PC-9 (cell line): ENCODE data around the gene ACTR8. TPM values are rescaled to one million over a fixed set of nuclear protein-coding genes. Genes with fewer than 3 reads are reported as not detected.

Experiments
- BruUV-seq: library from RNA; stranded (reverse); fragments of 400-500 nt; replicated peaks from 2 replicates; lab custom pipeline; 2021; lab: Mats Ljungman, UMichigan
- CTCF ChIA-PET: fragments of 300-600 bp; sonication (Branson Sonifier 250); formaldehyde crosslinking; loops from one replicate; lab custom pipeline; 2022; ENCODE audit warnings: antibody characterized with exemption; lab: Charles Lee
- POLR2A ChIA-PET: fragments of 300-600 bp; sonication (Branson Sonifier 250); formaldehyde crosslinking; loops from one replicate; lab custom pipeline; 2022; ENCODE audit warnings: antibody characterized with exemption; ENCODE audit not compliant: unreplicated experiment; lab: Charles Lee
- DNase-seq, 2 experiments: peaks; one replicate each; pipeline versions ENCODE4 v3.0.0 to v3.0.0-alpha.2; 2015 to 2022; ENCODE audit warnings: mixed read lengths in 1 of 2
- H2AFZ ChIP-seq: fragments of 200-600 bp; sonication (generic); 2 replicates; pipeline ENCODE4 v1.8.1; 2017; ENCODE audit warnings: antibody characterized with exemption
- H3F3A ChIP-seq: fragments of 200-600 bp; sonication (generic); 2 replicates; pipeline ENCODE4 v1.8.1; 2017; ENCODE audit warnings: antibody characterized with exemption, mild to moderate bottlenecking, low read depth; ENCODE audit not compliant: insufficient read depth
- H3K27ac ChIP-seq: fragments of 200-600 bp; sonication (generic); 2 replicates; pipeline ENCODE4 v1.6.1; 2016; ENCODE audit warnings: mixed run types
- H3K27me3 ChIP-seq: fragments of 200-600 bp; sonication (generic); 2 replicates; pipeline ENCODE4 v1.6.1; 2016; ENCODE audit warnings: low read depth, mixed run types; ENCODE audit not compliant: insufficient read depth
- H3K36me3 ChIP-seq: fragments of 200-600 bp; sonication (generic); 2 replicates; pipeline ENCODE4 v1.6.1; 2016; ENCODE audit warnings: low read depth, mixed run types
- H3K4me1 ChIP-seq: fragments of 200-600 bp; sonication (generic); replicated peaks from 2 replicates; pipeline ENCODE4 v1.6.1; 2016; ENCODE audit warnings: mixed run types; ENCODE audit not compliant: insufficient read depth
- H3K4me2 ChIP-seq: fragments of 200-600 bp; sonication (generic); 2 replicates; pipeline ENCODE4 v1.6.1; 2017; ENCODE audit warnings: mixed run types
- H3K4me3 ChIP-seq: fragments of 200-600 bp; sonication (generic); 2 replicates; pipeline ENCODE4 v1.6.1; 2016; ENCODE audit warnings: mixed run types
- H3K79me2 ChIP-seq: fragments of 200-600 bp; sonication (generic); 2 replicates; pipeline ENCODE4 v1.6.1; 2017; ENCODE audit warnings: low read depth, mixed run types
- H3K9me2 ChIP-seq: fragments of 200-600 bp; sonication (generic); 2 replicates; pipeline ENCODE4 v1.8.1; 2017; ENCODE audit warnings: mild to moderate bottlenecking; ENCODE audit not compliant: insufficient read depth
- H3K9me3 ChIP-seq: fragments of 200-600 bp; sonication (generic); 2 replicates; pipeline ENCODE4 v1.8.1; 2016; ENCODE audit warnings: low read depth; ENCODE audit not compliant: insufficient read depth
- H4K20me1 ChIP-seq: fragments of 200-600 bp; sonication (generic); 2 replicates; pipeline ENCODE4 v1.8.1; 2017; ENCODE audit not compliant: insufficient read depth
- EZH2 ChIP-seq: fragments of 200-600 bp; sonication (generic); IDR thresholded peaks from 2 replicates; pipeline ENCODE4 v1.8.0; 2017; ENCODE audit warnings: antibody characterized with exemption, low read depth
- intact Hi-C: fragments of 100-400 bp; cut with micrococcal nuclease; formaldehyde crosslinking; loops from one replicate; pipeline ENCODE4 v1.10.0; 2022; ENCODE audit not compliant: unreplicated experiment
- total RNA-seq: library from RNA; stranded (reverse); gene quantifications from 2 replicates; pipeline ENCODE4 v1.2.3, GENCODE V29; 2021
- TF ChIP-seq, protein P1 (sequence below): fragments of 200-600 bp; sonication (generic); conservative IDR thresholded peaks from 2 replicates; pipeline ENCODE4 v1.6.1; 2017; ENCODE audit warnings: mixed run types, antibody characterized with exemption, mild to moderate bottlenecking, moderate library complexity

Gene ACTR8
- total RNA-seq, 1 experiment from 2014 or later, result 25.5 TPM

DNA sequence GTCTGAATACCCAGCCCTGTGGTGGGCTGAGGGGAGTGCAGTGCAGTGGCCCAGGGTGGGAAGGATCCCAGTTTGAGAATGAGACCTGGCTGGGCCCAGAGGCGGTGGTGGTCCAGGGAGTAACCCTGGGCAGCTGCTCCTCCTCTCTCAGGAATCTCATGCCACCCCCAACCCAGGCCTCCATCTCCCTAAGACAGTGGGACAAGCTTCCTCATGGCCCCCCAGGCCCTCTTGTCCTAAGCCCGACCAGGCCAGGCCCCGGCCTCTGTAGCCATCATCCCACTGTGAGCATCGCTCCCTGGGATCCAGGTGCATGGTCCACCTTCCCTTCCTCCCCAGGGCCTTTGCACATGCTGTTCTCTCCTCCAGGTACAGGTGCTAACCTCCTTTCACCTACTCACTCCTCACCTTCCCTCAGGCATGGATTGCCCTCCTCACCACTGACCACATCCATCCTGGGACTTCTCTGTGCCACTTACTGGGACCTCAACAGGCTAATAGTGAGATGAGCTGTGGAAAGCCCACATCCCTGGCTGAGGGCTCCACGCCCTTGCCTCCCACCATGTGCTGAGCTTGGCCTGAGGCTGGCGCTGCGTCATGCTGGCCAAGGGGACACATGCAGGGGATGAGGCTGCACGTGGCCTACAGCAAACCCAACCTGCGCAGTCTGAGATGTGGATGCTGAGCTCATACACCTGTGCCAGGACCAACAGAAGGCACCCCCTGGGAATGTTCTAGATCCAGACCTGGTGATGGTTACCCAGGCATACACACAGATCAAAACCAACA, 45.7 kb downstream of the ACTR8 start:
- no TSS peak for BruUV-seq
- no peaks in the 10 kb centered on the region for H3K9me3 ChIP-seq
- no peaks in the 10 kb centered on the region for H3K4me1 ChIP-seq
- H2AFZ ChIP-seq, result no peak overlapping the region
- DNase-seq, result no peak
- TF ChIP-seq, protein P1, sequence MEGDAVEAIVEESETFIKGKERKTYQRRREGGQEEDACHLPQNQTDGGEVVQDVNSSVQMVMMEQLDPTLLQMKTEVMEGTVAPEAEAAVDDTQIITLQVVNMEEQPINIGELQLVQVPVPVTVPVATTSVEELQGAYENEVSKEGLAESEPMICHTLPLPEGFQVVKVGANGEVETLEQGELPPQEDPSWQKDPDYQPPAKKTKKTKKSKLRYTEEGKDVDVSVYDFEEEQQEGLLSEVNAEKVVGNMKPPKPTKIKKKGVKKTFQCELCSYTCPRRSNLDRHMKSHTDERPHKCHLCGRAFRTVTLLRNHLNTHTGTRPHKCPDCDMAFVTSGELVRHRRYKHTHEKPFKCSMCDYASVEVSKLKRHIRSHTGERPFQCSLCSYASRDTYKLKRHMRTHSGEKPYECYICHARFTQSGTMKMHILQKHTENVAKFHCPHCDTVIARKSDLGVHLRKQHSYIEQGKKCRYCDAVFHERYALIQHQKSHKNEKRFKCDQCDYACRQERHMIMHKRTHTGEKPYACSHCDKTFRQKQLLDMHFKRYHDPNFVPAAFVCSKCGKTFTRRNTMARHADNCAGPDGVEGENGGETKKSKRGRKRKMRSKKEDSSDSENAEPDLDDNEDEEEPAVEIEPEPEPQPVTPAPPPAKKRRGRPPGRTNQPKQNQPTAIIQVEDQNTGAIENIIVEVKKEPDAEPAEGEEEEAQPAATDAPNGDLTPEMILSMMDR, result no peak
- TF ChIP-seq EZH2, result no peak
- intact Hi-C loops, result no loop called here
- H3K27me3 ChIP-seq, result peaks cover 20% of the 10 kb centered on the region; the same call in 1 of the 2 replicates
- H3K36me3 ChIP-seq, result no peaks in the 10 kb centered on the region
- no peaks in the 10 kb centered on the region for H4K20me1 ChIP-seq
- no peak overlapping the region for H3K27ac ChIP-seq
- H3K4me2 ChIP-seq, result no peak overlapping the region
- ChIA-PET POLR2A (no interaction called here), CTCF (no interaction called here)
- no peaks in the 10 kb centered on the region for H3K9me2 ChIP-seq
- no peaks in the 10 kb centered on the region for H3F3A ChIP-seq
- no peaks in the 10 kb centered on the region for H3K79me2 ChIP-seq
- no peak overlapping the region for H3K4me3 ChIP-seq

DNA sequence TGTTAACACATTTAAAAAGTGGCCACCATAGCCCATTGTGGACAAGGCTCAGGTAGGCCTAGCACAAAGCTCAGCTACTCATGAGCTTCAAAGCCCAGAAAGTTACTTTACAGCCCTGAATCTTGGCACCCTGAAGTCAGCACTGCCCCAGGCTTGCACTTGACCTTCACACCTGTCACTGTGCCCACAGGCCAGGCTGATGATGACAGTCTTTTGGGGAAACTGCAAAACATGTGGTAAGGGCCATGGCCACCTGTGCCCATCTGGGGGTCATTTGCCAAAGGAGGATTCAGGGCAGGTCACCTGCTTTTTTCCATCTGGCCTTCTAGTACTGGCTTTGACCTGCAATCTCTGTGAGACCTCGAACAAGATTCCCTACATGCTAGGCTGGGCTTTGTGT, 46.7 kb downstream of the ACTR8 start:
- H4K20me1 ChIP-seq, result no peaks in the 10 kb centered on the region
- POLR2A ChIA-PET, result no interaction called here
- peaks cover 18% of the 10 kb centered on the region; the same call in 1 of the 2 replicates for H3K27me3 ChIP-seq
- H3K4me1 ChIP-seq, result no peaks in the 10 kb centered on the region
- BruUV-seq, result no TSS peak
- no peak for DNase-seq
- no peak overlapping the region for H3K4me2 ChIP-seq
- intact Hi-C loops, result no loop called here
- no peaks in the 10 kb centered on the region for H3K36me3 ChIP-seq
- no peak overlapping the region for H3K4me3 ChIP-seq
- no peak overlapping the region for H2AFZ ChIP-seq
- H3F3A ChIP-seq, result no peaks in the 10 kb centered on the region
- H3K79me2 ChIP-seq, result no peaks in the 10 kb centered on the region
- H3K9me2 ChIP-seq, result no peaks in the 10 kb centered on the region
- H3K9me3 ChIP-seq, result no peaks in the 10 kb centered on the region
- H3K27ac ChIP-seq, result no peak overlapping the region
- CTCF ChIA-PET, result no interaction called here
- TF ChIP-seq, protein P1, result no peak
- no peak for TF ChIP-seq EZH2

DNA sequence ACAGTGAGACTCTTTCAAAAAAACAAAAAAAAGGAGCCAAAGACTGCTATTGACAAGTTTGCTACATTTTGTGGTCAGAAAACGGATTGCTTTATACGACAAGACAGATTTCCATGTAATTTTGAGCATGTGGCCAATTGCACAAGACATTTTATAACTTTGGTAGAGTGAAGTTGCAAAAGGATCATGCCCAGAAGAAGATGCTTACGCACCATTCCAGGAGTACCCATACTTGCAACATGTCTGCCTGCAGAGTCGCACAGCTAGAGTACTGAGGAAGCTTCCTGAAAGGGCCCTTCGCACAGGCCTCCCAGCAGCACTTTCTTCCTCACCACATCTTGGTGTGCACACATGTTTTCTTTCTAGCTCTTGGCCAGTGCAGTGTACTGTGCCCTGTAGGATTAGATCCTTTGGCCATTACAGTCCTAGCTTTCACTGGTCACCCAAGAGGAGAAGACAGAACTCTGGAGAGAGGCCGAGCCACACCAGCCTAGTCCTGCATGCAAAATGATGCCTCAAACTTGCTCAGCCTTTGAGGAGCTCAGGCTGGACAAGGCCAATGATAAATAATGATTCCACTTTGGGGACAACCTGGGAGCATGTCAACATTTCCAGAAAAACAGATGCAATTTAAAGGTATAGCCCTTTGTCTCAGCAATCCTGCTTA, 47.4 kb downstream of the ACTR8 start:
- no peak for TF ChIP-seq EZH2
- TF ChIP-seq, protein P1, result no peak
- no peak overlapping the region for H3K4me2 ChIP-seq
- H3K27ac ChIP-seq, result no peak overlapping the region
- H3K27me3 ChIP-seq, result peaks cover 13% of the 10 kb centered on the region; the same call in 1 of the 2 replicates
- no TSS peak for BruUV-seq
- no peaks in the 10 kb centered on the region for H3K79me2 ChIP-seq
- no peaks in the 10 kb centered on the region for H3K9me3 ChIP-seq
- no peaks in the 10 kb centered on the region for H3K9me2 ChIP-seq
- POLR2A ChIA-PET, result no interaction called here
- no peaks in the 10 kb centered on the region for H3F3A ChIP-seq
- H3K4me3 ChIP-seq, result no peak overlapping the region
- H4K20me1 ChIP-seq, result no peaks in the 10 kb centered on the region
- intact Hi-C loops, result no loop called here
- H2AFZ ChIP-seq, result no peak overlapping the region
- H3K4me1 ChIP-seq, result no peaks in the 10 kb centered on the region
- DNase-seq, result no peak
- CTCF ChIA-PET, result no interaction called here
- H3K36me3 ChIP-seq, result no peaks in the 10 kb centered on the region
